NT2/D1 (cell line): ENCODE measurements around the gene LIMA1.

Source experiments
- YY1 ChIP-seq: IDR thresholded peaks from 2 replicates; pipeline ENCODE4 v1.6.1; 2011; ENCODE audit not compliant: insufficient read length, insufficient read depth
- ZNF274 ChIP-seq: IDR thresholded peaks from 2 replicates; pipeline ENCODE4 v1.6.1; 2011; ENCODE audit warnings: mild to moderate bottlenecking, low read depth, low read length

DNA sequence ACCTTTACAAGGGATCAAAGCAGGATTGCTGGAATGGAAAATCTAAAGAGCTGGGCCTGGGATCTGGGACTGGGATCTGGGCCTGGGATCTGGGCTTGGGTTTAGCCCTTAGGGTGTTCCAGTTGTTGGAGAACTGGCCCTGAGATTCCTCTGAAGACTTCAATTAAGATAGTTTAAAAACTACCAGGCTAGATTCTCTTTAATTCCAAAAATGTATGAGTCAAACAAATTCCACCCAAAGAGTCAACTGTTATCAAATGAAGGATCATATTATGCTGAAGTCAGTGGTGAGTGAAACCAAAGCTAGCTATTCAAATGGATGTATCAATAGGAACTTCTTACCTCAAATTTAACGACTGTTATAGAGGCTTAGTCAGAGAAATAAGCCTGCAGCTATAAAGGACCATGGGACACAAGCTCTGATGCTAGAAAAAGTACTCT is 40.5 kb downstream of the LIMA1 start:
- TF ChIP-seq YY1 (no peak), ZNF274 (no peak)
